Left ventricle myocardium inferior (tissue), 1 donor: Measurements from ENCODE around the gene CELF2. TPM values are rescaled to one million over a fixed set of nuclear protein-coding genes. Genes with fewer than 3 reads are reported as not detected.

Source experiments
- DNase-seq: peaks from one replicate; pipeline ENCODE4 v3.0.0-alpha.2; 2020
- H3K27ac ChIP-seq: fragments of 200-600 bp; replicated peaks from 2 replicates; pipeline ENCODE4 v1.8.0; 2021
- H3K27me3 ChIP-seq: fragments of 200-600 bp; 2 replicates; pipeline ENCODE4 v1.8.0; 2021; ENCODE audit warnings: low read depth
- H3K36me3 ChIP-seq: fragments of 200-600 bp; 2 replicates; pipeline ENCODE4 v1.8.0; 2021
- H3K4me1 ChIP-seq: fragments of 200-600 bp; 2 replicates; pipeline ENCODE4 v1.8.0; 2021
- H3K4me3 ChIP-seq: fragments of 200-600 bp; 2 replicates; pipeline ENCODE4 v1.8.0; 2021; ENCODE audit warnings: mild to moderate bottlenecking, moderate library complexity
- H3K9me3 ChIP-seq: fragments of 200-600 bp; replicated peaks from 2 replicates; pipeline ENCODE4 v1.8.0; 2021
- intact Hi-C: fragments of 100-400 bp; cut with micrococcal nuclease; formaldehyde crosslinking; loops from one replicate; pipeline ENCODE4 v1.11.0; 2022
- total RNA-seq: library from RNA; stranded (reverse); fragmentation: NEBNext Ultra II Directional; extraction: Animal tissue kit (Norgen Biotek cat#: 25700); gene quantifications from one replicate; pipeline ENCODE4 v1.2.1, GENCODE V29; 2021
- TF ChIP-seq, protein P1 (sequence below): fragments of 200-600 bp; IDR thresholded peaks from 2 replicates; pipeline ENCODE4 v1.8.0; 2021; ENCODE audit warnings: antibody characterized with exemption, mild to moderate bottlenecking, borderline replicate concordance
- donor health status: DM: no; HTN: yes; CAD: no; lungs with severe emphysema.

Gene CELF2
- total RNA-seq, 1 donor from 2014 or later, result 74.9 TPM

DNA sequence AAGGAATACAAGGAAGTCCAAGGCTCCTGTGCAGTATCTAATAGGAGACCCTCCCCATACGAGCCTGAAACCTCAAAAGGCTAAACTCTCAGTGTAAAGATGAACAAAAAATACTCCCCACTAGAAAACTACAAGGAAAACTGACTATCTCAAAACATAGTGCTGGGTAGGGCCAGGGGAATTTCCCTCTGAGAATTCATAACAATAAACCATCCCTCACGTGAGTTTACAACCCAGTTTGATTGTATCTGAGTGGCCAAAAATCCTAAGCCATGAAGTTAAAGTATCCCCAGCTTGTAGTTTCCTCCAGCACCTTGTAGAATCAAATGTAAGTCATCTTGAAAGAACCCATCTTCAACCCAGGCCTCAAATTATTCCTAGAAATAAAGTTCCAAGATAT is 293.4 kb downstream of the CELF2 start:
- Histone ChIP-seq H3K4me3 (no peak overlapping the region), H3K27ac (no peak overlapping the region), H3K9me3 (peaks cover 23% of the 10 kb centered on the region), H3K27me3 (no peaks in the 10 kb centered on the region), H3K4me1 (peaks cover 10% of the 10 kb centered on the region), H3K36me3 (peaks cover 80% of the 10 kb centered on the region)
- DNase-seq, result no peak
- TF ChIP-seq, protein P1, sequence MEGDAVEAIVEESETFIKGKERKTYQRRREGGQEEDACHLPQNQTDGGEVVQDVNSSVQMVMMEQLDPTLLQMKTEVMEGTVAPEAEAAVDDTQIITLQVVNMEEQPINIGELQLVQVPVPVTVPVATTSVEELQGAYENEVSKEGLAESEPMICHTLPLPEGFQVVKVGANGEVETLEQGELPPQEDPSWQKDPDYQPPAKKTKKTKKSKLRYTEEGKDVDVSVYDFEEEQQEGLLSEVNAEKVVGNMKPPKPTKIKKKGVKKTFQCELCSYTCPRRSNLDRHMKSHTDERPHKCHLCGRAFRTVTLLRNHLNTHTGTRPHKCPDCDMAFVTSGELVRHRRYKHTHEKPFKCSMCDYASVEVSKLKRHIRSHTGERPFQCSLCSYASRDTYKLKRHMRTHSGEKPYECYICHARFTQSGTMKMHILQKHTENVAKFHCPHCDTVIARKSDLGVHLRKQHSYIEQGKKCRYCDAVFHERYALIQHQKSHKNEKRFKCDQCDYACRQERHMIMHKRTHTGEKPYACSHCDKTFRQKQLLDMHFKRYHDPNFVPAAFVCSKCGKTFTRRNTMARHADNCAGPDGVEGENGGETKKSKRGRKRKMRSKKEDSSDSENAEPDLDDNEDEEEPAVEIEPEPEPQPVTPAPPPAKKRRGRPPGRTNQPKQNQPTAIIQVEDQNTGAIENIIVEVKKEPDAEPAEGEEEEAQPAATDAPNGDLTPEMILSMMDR, result no peak
- intact Hi-C loops, result no loop called here

GRCh38 chr10:11313463-11313862 is 295.8 kb downstream of the CELF2 start:
- Histone ChIP-seq H3K4me3 (no peak overlapping the region), H3K36me3 (peaks cover 73% of the 10 kb centered on the region), H3K9me3 (peaks cover 7% of the 10 kb centered on the region), H3K4me1 (peaks cover 18% of the 10 kb centered on the region), H3K27ac (no peak overlapping the region), H3K27me3 (no peaks in the 10 kb centered on the region)
- TF ChIP-seq, protein P1, result no peak
- DNase-seq, result no peak
- intact Hi-C loops, result no loop called here

- peaks cover 12% of the 10 kb centered on the region for H3K4me1 ChIP-seq
- DNase-seq, result no peak
- no peak overlapping the region for H3K27ac ChIP-seq
- H3K9me3 ChIP-seq, result no peaks in the 10 kb centered on the region
- intact Hi-C loops, result no loop called here
- H3K27me3 ChIP-seq, result no peaks in the 10 kb centered on the region
- H3K4me3 ChIP-seq, result no peak overlapping the region
- peaks cover 69% of the 10 kb centered on the region for H3K36me3 ChIP-seq
- TF ChIP-seq, protein P1, result no peak
These were observed 300.4 kb downstream of the CELF2 start for GRCh38 chr10:11317936-11318670.

- peaks cover 8% of the 10 kb centered on the region for H3K4me1 ChIP-seq
- intact Hi-C loops, result no loop called here
- H3K27me3 ChIP-seq, result no peaks in the 10 kb centered on the region
- TF ChIP-seq, protein P1, result no peak
- no peak overlapping the region for H3K4me3 ChIP-seq
- peaks cover 71% of the 10 kb centered on the region for H3K36me3 ChIP-seq
- no peak for DNase-seq
- H3K27ac ChIP-seq, result no peak overlapping the region
- no peaks in the 10 kb centered on the region for H3K9me3 ChIP-seq
These were observed 301.3 kb downstream of the CELF2 start for GRCh38 chr10:11318826-11319598.

DNA sequence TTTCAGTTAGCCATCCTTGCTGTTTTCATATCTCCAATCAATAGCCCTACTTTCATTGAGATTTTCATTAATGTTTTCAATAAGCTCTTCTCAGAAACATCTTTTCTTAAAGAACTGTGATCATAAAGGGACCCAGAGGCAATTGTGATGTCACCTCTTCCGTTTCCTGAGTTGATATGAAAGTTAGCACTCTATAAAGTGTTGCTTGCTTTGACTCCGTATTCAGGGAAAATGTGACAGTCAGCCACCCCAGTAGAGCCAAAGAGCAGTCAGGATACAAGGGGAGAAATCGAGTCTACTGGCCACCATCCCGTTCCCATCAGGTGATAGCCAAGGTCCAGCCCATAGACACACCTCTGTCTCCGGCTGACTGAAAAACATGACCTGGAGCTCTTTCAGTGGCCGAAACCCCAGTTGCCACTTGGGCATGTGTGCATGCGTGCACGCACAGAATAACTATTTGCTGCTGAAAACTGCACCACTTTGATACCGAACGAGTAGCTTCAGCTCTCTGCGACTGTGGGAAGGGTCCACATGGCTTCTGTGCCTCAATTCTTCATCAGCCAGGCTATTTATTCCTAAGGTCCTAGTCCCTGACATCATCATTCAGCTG is 302.4 kb downstream of the CELF2 start:
- H3K36me3 ChIP-seq, result peaks cover 71% of the 10 kb centered on the region
- no peak for DNase-seq
- H3K4me1 ChIP-seq, result peaks cover 8% of the 10 kb centered on the region
- TF ChIP-seq, protein P1, result no peak
- no peak overlapping the region for H3K4me3 ChIP-seq
- no peaks in the 10 kb centered on the region for H3K9me3 ChIP-seq
- no peaks in the 10 kb centered on the region for H3K27me3 ChIP-seq
- intact Hi-C loops, result no loop called here
- no peak overlapping the region for H3K27ac ChIP-seq
